Ecto neural progenitor cell (in vitro differentiated cells): Measurements from ENCODE around the gene CHMP3.
"Not testable (repeated sequence)": the region's sequence is repeated elsewhere in the genome, so short reads cannot be mapped to it uniquely, and the experiment has no call there.

ENCODE experiments used
- DNase-seq: peaks from one replicate; pipeline ENCODE4 v3.0.0-alpha.2; 2018; ENCODE audit warnings: low spot score

Gene CHMP3

DNA sequence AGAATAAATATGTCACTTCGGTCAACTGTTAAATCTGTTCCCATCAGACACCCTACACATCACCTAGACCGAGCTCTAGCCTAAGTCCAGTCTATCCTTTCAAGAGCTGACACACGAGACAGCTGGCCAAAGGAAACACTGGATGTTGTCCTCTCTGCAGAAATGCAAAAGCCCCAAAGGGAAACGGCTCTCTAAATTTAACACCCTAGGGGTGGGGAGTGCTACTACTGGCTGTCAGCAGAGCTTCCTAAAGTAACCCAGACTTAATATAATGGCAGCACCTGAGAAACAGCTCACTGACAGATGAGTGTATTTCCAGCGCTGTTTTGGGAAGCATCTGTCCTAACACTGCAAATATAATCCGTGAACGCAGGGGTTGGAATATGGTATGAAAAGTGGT is 55.6 kb downstream of the CHMP3 start:
- DNase-seq: no peak

DNA sequence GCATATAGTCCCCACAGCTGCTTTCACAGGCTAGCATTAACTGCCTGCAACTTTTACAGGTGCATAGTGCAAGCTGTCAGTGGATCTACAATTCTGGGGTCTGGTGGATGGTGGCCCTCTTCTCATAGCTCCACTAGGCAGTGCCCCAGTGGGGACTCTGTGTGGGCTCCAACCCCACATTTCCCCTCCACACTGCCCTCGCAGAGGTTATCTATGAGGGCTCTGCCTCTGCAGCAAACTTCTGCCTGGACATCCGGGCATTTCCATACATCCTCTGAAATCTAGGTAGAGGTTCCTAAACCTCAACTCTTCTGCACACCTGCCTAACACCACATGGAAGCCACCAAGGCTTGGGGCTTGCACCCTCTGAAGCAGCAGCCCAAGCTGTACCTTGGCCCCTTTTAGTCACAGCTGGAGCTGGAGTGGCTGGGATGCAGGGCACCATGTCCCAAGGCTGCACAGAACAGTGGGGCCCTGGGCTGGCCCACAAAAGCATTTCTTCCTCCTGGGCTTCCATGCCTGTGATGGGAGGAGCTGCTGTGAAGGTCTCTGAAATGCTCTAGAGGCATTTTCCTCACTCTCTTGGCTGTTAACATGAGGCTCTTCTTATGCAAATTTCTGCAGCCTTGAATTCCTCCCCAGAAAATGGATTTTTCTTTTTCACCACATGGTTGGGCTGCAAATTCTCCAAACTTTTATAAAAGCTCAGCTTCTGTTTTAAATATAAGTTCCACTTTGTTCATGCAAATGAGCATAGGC is 62.7 kb downstream of the CHMP3 start:
- DNase-seq: no peak

DNA sequence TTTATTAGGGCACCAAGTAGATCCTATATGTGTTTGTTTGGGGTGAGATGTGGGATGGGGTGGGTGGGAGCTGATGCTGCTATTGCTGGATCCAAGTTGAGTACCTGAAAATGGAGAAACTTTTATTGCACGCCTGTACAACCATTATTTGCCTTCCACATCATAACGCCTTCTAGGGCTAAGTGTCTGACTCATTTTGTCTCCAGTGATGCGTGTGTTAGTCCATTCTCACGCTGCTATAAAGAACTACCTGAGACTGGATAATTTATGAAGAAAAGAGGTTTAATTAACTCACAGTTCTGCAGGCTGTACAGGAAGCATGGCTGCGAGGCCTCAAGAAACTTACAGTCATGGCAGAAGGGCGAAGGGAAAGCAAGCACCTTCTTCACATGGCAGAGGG is 63.9 kb downstream of the CHMP3 start:
- DNase-seq: no peak

DNA sequence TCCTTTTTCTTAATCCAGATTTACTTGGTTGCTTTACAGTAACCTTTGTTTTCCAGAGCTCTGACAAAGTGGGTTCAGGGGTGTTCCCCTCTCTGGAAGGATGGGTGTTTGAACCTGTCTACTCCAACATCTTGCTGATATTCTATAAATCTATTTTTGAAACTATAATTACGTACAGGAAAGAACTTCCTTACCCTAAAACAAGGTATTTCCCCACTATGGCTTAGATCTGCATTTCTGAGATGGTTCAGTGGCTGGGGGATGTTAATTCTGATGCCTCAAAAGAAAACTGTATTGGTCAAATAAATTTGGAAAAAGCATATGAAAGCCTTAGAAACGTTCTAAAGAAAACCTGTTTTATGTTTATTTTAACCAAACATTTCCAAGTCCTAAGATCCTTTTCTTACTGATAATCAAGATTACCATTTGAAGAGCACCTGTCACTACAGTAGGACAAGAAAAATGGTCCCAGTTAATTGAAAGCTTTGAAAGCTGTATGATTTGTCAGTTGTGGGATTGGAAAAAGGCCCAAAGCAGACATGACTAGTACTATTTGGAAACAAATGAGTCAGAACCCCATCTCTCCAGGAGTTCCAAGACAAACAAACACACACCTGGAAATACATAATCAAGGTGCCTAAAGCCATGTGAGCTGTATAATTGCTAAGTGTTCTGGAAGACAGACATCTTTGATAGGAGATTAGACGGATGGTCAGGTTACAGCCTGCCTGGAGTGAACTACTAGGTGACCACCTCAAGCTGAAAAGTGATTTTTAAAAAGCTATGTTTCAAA is 64.6 kb downstream of the CHMP3 start:
- no peak for DNase-seq

DNA sequence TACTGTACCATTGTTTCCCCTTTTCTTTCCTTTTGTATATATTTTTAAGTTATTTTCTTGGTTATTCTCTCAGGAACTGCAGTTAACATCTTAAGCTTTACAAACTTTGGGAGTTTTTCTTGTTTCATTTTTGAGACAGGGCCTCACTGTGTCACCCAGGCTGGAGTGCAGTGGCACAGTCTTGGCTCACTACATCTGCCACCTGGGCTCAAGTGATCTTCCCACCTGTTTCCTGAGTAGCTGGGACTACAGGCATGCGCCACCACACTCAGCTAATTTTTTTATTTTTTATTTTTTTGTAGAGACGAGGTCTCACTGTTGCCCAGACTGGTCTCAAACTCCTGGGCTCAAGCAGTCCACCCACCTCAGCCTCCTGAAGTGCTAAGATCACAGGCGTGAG is 66.9 kb downstream of the CHMP3 start:
- DNase-seq: not testable (repeated sequence)

DNA sequence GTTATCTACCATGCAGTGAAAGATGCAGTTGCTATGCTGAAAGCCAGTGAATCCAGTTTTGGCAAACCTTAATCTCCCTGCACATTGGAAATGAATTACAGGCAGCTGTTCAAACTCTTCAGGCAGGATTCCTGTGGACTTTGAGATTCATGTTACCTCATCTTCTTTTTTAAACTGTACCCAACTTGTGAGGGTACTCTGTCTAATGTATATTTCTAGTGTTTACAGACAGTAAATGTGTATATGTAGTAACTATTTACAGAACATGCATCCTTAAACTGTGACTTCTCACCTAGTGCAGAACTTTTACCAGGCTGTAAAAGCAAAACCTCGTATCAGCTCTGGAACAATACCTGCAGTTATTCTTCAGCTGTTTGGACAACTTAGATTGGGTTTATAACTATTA is 71.2 kb downstream of the CHMP3 start:
- no peak for DNase-seq

DNA sequence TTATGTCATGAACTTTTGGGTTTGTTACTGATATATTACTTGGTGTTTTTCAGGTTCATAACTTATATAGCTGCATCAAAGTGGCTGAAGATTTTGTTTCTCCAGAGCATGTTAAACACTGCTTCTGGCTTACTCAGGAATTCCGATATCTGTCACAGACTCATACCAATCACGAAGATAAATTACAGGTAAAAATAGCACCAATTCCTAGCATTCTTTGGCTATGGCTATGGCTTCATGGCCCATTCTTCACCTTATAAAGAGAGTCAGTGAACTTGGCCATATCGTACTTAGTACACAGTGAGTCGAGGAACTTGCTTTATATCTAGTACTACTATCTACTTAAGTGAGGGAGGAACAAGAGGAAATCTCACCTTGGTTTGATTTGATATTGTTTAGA is 72.2 kb downstream of the CHMP3 start:
- no peak for DNase-seq

DNA sequence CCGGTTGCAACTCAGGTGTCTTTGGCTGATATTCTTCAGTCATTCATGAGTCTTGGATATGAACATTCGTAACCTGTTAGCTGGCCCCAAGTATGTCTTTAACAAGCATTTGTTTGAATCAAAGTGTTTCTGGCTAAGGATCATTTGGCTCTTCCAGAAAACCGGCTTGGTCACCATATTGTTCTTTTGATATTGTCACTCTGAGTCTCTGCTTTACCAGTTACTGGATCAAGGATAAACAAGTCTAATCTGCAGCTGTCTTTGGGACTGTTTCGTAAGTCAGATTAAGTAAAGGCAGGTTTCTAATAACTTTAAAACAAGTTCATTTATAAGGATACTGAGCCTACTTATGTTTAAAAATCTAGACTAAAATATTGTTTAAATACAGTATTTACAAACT is 73.0 kb downstream of the CHMP3 start:
- DNase-seq: no peak

DNA sequence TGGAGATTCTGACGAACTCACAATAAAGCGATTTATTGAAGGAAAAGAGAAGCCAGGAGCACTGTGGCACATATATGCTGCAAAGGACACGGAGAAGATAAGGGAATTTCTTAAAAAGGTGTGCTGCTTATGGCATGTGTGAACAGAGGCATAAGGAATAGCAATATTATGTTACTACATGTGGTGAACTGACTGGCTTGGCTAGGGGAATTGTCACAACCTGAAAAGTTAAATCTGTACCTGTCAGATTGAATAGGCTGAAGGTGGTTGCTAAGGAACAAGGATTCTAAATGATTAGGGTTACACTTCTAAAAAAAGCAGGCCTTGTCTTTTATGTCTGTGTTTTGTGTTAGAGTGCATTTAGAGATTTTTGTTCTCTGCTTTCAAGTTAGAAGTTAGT is 73.7 kb downstream of the CHMP3 start:
- no peak for DNase-seq

DNA sequence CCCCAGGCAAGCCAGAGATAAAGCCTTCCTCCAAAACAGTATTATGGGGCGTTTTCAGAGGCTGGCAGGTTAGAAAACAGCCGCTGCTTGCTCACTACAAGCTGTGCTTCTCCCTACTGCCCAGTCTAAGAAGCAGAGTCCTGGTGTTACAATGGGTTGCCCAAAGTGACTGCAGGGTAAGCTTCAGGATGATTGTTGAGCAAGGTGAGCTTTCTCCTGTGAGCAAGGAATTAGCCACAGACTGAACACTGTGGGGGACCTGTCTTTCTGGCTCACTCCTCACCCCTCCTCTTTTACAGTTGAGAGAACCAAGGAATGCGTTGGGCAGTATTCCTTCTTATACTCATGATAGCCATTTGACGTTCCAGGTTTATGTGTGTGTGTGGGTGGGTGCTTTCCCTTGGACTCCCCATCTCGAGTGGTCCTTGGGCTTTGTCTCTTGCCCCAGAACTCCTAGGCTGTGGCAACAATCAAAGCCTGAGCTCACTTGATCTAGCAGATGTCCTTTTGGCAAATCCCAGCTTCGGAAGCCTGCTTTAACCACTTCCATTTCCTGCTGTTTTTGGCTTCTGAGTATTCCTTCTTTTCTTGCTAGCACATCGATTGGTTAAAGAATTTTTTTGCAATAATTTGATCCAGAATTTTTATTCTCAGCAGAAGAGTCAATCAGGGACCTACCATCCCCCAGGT is 74.5 kb downstream of the CHMP3 start:
- DNase-seq: no peak

DNA sequence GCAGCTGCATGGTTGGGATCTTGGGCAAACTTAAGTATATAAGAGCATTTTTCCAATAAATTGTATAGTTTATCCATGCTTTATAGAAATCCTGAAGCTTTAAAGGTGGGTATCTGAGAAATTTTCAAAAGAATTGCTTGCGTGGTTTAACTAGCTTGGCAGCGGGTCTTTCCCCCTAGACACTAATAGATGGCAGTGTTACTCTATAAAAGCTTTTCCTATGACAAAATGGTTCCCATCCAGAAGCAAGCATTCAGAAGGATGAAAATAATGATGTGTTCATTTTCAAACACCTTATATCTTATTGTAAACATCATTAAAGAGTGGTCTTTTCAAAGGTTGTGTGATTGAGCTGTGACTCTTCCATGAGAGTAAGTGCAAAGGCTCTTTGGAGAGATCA is 76.2 kb downstream of the CHMP3 start:
- no peak for DNase-seq

DNA sequence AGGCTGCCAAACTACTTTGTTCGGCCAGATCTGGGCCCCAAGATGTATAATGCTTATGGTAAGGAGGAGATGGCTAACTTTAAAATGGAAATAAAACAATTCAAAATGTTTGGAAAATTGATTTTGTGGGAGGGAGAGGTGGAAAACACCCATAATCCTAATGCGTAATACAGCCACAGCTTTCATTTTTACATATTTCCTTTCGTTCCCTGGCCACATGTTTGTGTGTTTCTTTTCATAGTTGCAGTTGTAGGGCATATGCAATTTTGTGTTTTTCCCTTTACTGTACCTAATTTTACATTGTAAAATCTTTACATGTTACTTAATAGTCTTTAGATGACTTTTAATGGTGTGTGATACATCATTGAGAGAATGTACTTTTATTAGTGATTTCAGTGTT is 77.4 kb downstream of the CHMP3 start:
- no peak for DNase-seq

DNA sequence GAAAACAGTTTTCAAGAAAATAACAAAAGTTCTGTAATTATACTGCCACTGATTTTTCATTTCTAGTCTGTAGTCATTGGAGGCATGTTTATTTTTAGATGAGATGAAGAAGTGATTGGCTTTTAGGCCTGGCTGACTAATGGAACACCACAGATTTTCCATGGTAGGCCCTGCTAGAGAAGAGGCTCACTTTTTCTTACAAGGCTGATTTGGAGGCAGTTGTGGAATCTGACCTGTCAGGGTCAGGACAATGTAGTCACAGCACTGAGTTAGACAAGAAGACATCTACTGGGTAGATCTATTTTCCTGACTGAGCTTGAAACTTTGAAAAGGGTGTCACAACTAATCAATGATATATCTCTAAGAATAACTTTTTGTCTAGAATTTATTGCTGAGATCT is 78.1 kb downstream of the CHMP3 start:
- DNase-seq: no peak

DNA sequence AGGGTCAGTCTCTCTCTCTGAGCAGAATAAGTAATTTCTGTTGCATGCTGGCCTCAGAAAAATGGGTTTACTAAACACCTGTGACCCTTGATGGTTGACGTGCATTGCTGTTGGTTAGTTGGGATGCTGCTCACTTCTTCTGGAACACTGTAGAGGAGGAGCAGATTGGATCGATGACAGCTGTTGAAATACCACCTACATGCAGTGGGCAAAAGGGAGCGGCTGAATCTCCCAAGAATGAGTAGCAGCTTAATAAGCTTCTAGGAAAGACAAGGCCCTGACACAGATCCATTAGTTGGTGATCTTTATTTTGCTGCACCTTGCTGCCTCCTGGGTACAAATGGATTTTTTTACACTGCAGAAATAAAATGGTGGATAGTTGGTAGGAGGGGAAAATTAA is 78.9 kb downstream of the CHMP3 start:
- no peak for DNase-seq

DNA sequence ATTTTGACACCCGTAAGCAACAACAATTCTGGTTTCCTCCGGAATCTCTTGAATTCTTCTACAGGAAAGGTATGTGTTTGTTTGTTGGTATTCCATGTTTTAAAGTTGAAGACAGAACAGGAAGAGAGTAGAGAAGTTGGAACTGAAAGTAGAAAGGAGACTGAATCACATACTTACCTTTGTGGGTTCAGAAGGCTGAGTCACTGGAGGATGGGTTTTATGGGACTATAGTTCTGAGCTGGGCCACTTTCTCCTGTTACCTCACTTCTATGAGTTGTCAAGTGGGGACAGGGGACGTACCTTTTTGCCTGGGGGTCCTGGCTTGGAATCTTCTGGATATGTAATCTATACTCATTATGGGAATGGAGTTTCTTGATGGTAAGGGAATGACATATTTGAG is 81.2 kb downstream of the CHMP3 start:
- DNase-seq: no peak

DNA sequence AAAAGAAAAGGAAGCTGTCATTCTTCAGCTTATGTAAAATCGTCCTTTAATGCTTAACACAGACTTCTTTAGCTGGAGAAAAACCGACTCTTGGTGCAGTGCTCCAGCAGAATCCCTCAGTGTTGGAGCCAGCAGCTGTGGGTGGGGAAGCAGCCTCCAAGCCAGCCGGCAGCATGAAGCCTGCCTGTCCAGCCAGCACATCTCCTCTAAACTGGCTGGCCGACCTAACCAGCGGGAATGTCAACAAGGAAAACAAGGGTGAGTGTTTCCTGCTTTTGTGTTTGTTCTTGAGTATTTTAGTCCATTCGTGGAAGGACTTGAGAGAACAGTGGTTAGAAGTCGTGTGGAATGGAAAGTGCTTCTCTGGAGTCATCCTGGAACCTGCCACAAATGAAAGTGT is 83.1 kb downstream of the CHMP3 start:
- no peak for DNase-seq

DNA sequence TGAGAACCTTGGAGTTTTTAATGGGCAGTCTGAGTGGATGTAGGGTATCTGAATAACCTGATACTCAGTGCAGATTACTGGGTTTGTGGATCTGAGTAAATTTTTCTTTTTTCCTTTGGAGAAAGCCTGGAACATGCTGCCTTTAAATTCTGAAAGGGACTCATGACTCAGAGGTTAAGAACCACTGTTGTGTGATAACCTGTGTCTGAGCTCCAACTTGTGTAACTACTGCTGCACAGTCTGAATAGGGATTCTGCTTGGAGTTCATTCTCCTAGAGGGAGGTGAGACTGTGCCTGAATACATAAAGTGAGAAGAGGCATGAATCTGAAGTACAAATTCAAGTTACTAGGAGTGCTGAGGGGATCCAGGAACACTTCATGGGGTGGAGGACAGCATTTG is 85.9 kb downstream of the CHMP3 start:
- no peak for DNase-seq

DNA sequence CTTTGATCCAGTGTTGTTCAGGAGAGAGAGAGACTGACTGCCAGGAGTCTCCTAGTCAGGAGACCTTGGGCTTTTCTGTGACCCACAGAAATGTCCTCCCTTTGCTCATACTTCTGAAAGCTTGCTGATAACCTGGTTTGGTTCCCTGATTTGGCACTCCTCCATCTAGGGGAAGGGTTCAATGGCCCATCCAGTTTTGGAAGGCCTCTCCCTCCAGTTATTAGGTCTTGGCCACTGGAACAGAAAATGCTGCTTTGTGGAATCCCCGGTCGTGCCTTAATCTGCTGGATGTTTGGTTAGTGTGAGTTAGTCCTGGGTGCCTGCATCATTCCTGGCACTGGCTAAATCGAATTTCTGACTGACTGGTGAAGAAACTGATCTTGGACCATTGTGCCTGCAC is 86.3 kb downstream of the CHMP3 start:
- DNase-seq: no peak

DNA sequence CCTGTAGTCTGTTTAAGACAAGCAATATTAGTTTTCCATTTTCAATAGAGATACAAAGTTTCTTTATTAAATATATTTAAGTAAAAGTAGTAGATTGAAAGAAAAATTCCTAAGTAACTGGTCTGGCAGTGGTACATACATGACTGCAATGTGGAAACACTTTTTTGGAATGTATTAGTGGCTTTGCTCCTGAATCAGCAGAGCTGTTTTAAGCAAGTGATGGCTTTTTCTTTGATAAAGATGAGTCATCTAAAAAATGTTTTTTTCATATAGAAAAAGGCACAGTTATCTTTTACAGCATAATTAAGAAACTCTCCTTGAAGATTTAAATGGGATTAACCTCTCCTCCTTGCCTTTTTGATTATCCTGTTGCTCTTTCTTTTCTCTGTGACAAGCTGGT is 87.2 kb downstream of the CHMP3 start:
- DNase-seq: no peak

DNA sequence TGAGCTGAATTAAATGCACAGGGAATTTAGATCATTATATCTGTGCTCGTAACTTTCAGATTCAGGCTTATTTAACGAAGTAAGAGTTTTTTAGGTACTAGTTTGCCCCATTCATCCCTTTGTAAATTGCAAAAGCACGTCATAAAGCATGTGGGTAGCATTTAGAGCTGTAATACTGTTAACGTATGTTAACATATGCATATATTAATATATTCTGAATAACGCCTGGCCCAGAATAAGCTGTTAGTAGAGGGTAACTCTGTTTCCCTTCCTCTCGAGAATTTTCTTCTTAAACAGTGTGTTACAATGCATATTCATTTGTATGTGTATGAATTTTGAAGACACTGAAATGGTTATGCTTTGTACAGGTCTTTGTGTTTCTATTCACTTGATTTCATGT is 91.6 kb downstream of the CHMP3 start:
- no peak for DNase-seq

DNA sequence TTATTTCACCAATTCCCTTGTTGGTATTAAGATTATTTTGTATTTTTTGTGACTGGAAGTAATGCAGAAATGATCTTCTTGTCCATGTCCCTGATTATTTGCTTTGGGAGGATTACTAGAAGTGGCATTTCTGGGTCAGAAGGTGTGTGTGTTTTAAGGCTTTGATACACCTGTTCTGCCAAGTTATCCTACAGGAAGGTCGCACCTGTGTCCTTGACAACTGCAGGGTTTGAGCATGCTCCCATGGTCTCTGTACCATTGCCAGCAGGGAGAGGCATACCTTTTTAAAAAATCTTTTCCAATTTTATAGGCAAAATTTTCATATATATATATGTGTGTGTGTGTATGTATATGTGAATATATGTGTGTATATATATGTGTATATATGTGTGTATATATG is 92.4 kb downstream of the CHMP3 start:
- DNase-seq: no peak

DNA sequence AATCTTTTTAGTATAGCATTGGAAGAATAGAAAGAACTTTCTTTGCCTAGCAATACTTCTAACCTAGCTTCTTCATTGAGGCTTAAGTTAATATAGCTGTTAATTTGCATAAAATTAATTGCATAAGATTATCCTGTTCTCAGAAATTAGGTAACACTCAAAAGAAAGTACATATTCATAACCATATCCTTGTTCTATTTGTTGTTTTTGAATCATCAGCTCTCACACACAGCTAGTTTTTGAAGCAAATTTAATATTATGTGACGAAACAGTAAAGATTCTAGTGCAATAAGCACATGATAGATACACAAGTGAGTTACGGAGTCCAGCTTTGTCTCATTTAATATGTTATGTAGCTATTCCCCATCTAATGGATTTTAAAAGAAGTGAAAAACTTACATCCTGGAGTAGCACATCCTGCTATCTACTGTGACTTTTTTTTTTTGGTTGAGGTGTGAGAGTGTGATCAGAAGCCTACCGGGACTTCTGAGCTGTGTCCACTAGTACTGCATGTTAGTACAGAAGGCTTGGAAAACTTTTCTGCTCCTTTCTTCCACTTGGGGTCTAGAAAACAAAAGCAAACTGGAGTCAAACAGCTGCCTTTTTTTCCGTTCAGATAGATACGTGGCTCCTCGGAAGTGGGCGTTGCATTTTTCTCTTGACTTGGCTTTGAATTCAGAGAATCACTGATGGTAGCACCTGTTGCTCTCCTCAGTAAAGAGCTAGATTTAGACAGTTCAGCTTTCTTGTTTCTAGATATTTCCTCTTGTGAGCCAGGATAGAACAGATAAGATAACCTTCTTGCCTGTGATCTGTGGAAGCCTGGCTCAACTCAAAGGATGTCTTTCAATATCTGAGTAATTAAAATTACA is 94.8 kb downstream of the CHMP3 start:
- DNase-seq: no peak
